SK-N-SH (cell line): Measurements from ENCODE around the gene MAP4K5. TPM values are rescaled to one million over a fixed set of nuclear protein-coding genes. Genes with fewer than 3 reads are reported as not detected.
A peak's percentile ranks its signal among the peaks of the same experiment; 100 is the strongest.

Source experiments
- CTCF ChIA-PET: fragments of 300-600, 350-600 bp; formaldehyde crosslinking; extraction: SDS; loops from one replicate; lab custom pipeline; 2021; lab: Yijun Ruan, JAX
- POLR2A ChIA-PET: fragments of 350-600 bp; sonication (Branson Sonifier 250); formaldehyde crosslinking; extraction: SDS; loops from one replicate; lab custom pipeline; 2020; ENCODE audit warnings: antibody characterized with exemption, inconsistent platforms; lab: Yijun Ruan, JAX
- DNase-seq: peaks from one replicate; pipeline ENCODE4 v3.0.0; 2012
- H2AFZ ChIP-seq: fragments of 200-600 bp; sonication (generic); 2 replicates; pipeline ENCODE4 v1.8.1; 2016; ENCODE audit warnings: antibody characterized with exemption, mild to moderate bottlenecking, low read depth
- H3F3A ChIP-seq: fragments of 200-600 bp; sonication (generic); replicated peaks from 2 replicates; pipeline ENCODE3; 2016; ENCODE audit warnings: antibody characterized with exemption, mild to moderate bottlenecking; ENCODE audit not compliant: insufficient read depth
- H3K27ac ChIP-seq, 2 experiments: fragments of 200-500 bp in 1 of 2; fragments of 200-600 bp in 1 of 2; sonication (Bioruptor generic) in 1 of 2; sonication (generic), shearing (Covaris generic) in 1 of 2; 2 replicates each; pipeline versions ENCODE4 v1.5.1 to v1.6.1; 2014 to 2016; ENCODE audit warnings: low read depth in 2 of 2, inconsistent platforms in 1 of 2, low read length in 1 of 2, mild to moderate bottlenecking in 1 of 2, mixed read lengths in 1 of 2
- H3K27me3 ChIP-seq: fragments of 200-600 bp; sonication (generic), shearing (Covaris generic); 2 replicates; pipeline ENCODE4 v1.6.1; 2016; ENCODE audit warnings: mixed run types; ENCODE audit not compliant: insufficient read depth
- H3K36me3 ChIP-seq, 2 experiments: fragments of 200-500 bp in 1 of 2; fragments of 200-600 bp in 1 of 2; sonication (Bioruptor generic) in 1 of 2; sonication (generic) in 1 of 2; replicated peaks in 1 of 2; 2 replicates each; pipeline versions ENCODE3 to v1.5.1; 2014 to 2016; ENCODE audit warnings: low read length in 1 of 2, mild to moderate bottlenecking in 1 of 2; ENCODE audit not compliant: insufficient read depth in 2 of 2, control insufficient read depth in 1 of 2
- H3K4me1 ChIP-seq, 2 experiments: fragments of 200-500 bp in 1 of 2; fragments of 200-600 bp in 1 of 2; sonication (Bioruptor generic) in 1 of 2; sonication (generic), shearing (Covaris generic) in 1 of 2; 2 replicates each; pipeline versions ENCODE4 v1.5.1 to v1.6.1; 2014 to 2016; ENCODE audit warnings: low read depth in 1 of 2, low read length in 1 of 2, mixed run types in 1 of 2; ENCODE audit not compliant: insufficient read depth in 2 of 2, control insufficient read depth in 1 of 2
- H3K4me2 ChIP-seq: fragments of 200-600 bp; sonication (generic), shearing (Covaris generic); 2 replicates; pipeline ENCODE4 v1.6.1; 2017; ENCODE audit warnings: mixed run types
- H3K4me3 ChIP-seq, 2 experiments: fragments of 200-500 bp in 1 of 2; fragments of 200-600 bp in 1 of 2; sonication (Bioruptor generic) in 1 of 2; sonication (generic), shearing (Covaris generic) in 1 of 2; 2 replicates each; pipeline versions ENCODE4 v1.5.1 to v1.8.1; 2014 to 2016; ENCODE audit warnings: low read depth in 2 of 2, inconsistent platforms in 1 of 2, low read length in 1 of 2, mild to moderate bottlenecking in 1 of 2, mixed read lengths in 1 of 2, moderate library complexity in 1 of 2
- H3K79me2 ChIP-seq: fragments of 200-600 bp; sonication (generic); 2 replicates; pipeline ENCODE4 v1.8.1; 2017; ENCODE audit warnings: mild to moderate bottlenecking; ENCODE audit not compliant: insufficient read depth
- H3K9ac ChIP-seq: fragments of 200-600 bp; sonication (generic); 2 replicates; pipeline ENCODE4 v1.6.1; 2017; ENCODE audit warnings: mixed run types
- H3K9me2 ChIP-seq: fragments of 200-600 bp; sonication (generic); 2 replicates; pipeline ENCODE4 v1.6.1; 2017; ENCODE audit warnings: mixed run types
- H3K9me3 ChIP-seq: fragments of 200-600 bp; sonication (generic); 2 replicates; pipeline ENCODE4 v1.6.1; 2017; ENCODE audit warnings: mixed run types, mild to moderate bottlenecking, moderate library complexity
- H4K20me1 ChIP-seq: fragments of 200-600 bp; sonication (generic); 2 replicates; pipeline ENCODE4 v1.6.1; 2017; ENCODE audit warnings: mild to moderate bottlenecking, mixed run types; ENCODE audit not compliant: insufficient read depth
- GABPA ChIP-seq: IDR thresholded peaks from 2 replicates; pipeline ENCODE4 v1.4.0; 2012; ENCODE audit warnings: low read depth, mild to moderate bottlenecking
- GATA2 ChIP-seq: sonication (generic); formaldehyde crosslinking; IDR thresholded peaks from 2 replicates; pipeline ENCODE4 v1.5.0; 2020; ENCODE audit warnings: mild to moderate bottlenecking, missing genetic modification reagents
- POLR2AphosphoS5 ChIP-seq: IDR thresholded peaks from 2 replicates; pipeline ENCODE4 v1.6.1; 2012; ENCODE audit warnings: low read depth, low read length
- RAD21 ChIP-seq: IDR thresholded peaks from 2 replicates; pipeline ENCODE4 v1.6.1; 2012; ENCODE audit warnings: mild to moderate bottlenecking, low read length
- RXRA ChIP-seq: IDR thresholded peaks from 2 replicates; pipeline ENCODE4 v1.4.0; 2012; ENCODE audit warnings: low read depth, mild to moderate bottlenecking, borderline replicate concordance
- TAF1 ChIP-seq: IDR thresholded peaks from 2 replicates; pipeline ENCODE4 v1.6.1; 2012; ENCODE audit warnings: low read depth, mild to moderate bottlenecking, low read length, moderate library complexity, borderline replicate concordance
- TCF12 ChIP-seq: IDR thresholded peaks from 2 replicates; pipeline ENCODE4 v1.4.0; 2012
- WGBS: methylation state at CpG from one replicate; pipeline ENCODE4 v1.1.6; 2017; ENCODE audit warnings: low lambda C conversion rate; 5-methylcytosine and 5-hydroxymethylcytosine counted together
- polyA plus RNA-seq, 3 experiments: library from polyadenylated mRNA; depleted of rRNA; stranded (reverse); fragments of >200 nt; gene quantifications; 2 replicates each; pipeline ENCODE4 v1.2.3, GENCODE V29; 2012
- TF ChIP-seq, protein P1 (sequence below): fragments of 150-350 bp; IDR thresholded peaks from 2 replicates; pipeline ENCODE4 v1.6.1; 2017; ENCODE audit warnings: antibody characterized with exemption, low read length, low read depth, borderline replicate concordance

The MAP4K5 gene
- polyA plus RNA-seq, 1 of the 3 experiments (the other 2 are of a cell fraction), result 31.8 TPM

DNA sequence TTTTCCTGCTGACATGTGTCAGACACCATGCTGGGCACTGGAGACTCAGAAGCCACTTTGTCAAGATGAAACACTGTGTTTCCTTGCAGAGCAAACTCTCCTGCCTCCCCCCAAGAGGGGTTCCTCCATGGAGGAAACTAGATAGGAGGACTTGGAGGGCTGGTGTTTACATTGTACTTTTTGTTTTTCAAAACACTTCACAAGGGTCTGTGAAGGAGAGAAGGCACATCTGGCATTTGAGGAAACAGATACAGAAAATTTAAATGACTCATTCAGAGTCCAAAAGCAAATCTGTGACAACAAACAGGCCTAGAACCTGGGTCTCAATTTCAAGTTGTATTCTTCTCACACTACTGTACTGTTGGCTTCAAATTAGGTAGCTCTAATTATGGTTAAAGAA is 128.9 kb downstream of the MAP4K5 start:
- no peaks in the 10 kb centered on the region; a peak in 1 of 4 replicates for H3K4me1 ChIP-seq
- H3K27ac ChIP-seq, result no peak overlapping the region; a peak in 1 of 4 replicates
- TF ChIP-seq, protein P1, sequence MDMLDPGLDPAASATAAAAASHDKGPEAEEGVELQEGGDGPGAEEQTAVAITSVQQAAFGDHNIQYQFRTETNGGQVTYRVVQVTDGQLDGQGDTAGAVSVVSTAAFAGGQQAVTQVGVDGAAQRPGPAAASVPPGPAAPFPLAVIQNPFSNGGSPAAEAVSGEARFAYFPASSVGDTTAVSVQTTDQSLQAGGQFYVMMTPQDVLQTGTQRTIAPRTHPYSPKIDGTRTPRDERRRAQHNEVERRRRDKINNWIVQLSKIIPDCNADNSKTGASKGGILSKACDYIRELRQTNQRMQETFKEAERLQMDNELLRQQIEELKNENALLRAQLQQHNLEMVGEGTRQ, result no peak
- peak; percentile 29; the same call in 1 of the 2 replicates for TF ChIP-seq TCF12
- H3F3A ChIP-seq, result peaks cover 13% of the 10 kb centered on the region
- no peaks in the 10 kb centered on the region for H4K20me1 ChIP-seq
- H3K27me3 ChIP-seq, result no peaks in the 10 kb centered on the region
- ChIA-PET POLR2A (no interaction called here), CTCF (no interaction called here)
- H3K4me2 ChIP-seq, result no peak overlapping the region
- no peaks in the 10 kb centered on the region for H3K36me3 ChIP-seq
- H3K4me3 ChIP-seq, result no peak overlapping the region
- H3K9ac ChIP-seq, result no peak overlapping the region
- no peaks in the 10 kb centered on the region for H3K79me2 ChIP-seq
- no peaks in the 10 kb centered on the region for H3K9me3 ChIP-seq
- H2AFZ ChIP-seq, result no peak overlapping the region
- DNase-seq, result no peak
- H3K9me2 ChIP-seq, result no peaks in the 10 kb centered on the region

DNA sequence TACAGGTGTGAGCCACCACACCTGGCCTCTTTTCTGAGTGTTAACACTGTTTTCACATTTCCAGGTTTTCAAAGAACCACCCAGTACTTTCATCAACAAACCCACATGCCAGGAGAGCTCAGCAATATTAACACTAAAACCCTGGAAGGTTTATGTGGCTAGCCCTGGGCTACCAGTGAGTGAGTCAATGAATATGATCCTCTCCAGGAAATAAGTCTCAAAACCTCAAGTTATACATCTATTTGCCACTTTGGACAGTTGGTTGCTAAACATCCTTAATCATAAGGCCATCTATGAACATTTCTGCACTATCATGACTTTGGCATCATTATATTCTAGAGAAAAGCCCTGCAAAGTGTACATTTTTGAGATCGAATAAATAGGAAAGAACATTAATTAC is 129.4 kb downstream of the MAP4K5 start:
- WGBS, result 94% methylated on average over 1 of the region's 1 CpG
- DNase-seq, result no peak
- H3K4me1 ChIP-seq, result no peaks in the 10 kb centered on the region; a peak in 1 of 4 replicates
- H3K36me3 ChIP-seq, result no peaks in the 10 kb centered on the region
- TF ChIP-seq POLR2AphosphoS5, result no peak
- no peak for TF ChIP-seq RXRA
- no peak for TF ChIP-seq RAD21
- no peak for TF ChIP-seq TAF1
- no peak for TF ChIP-seq GABPA
- H3K79me2 ChIP-seq, result no peaks in the 10 kb centered on the region
- no peaks in the 10 kb centered on the region for H4K20me1 ChIP-seq
- no peaks in the 10 kb centered on the region for H3K9me2 ChIP-seq
- no peaks in the 10 kb centered on the region for H3K27me3 ChIP-seq
- ChIA-PET POLR2A (no interaction called here), CTCF (interaction anchor here (0.6 kb wide), 1 partner anchor 20 kb away, joined by 3 read pairs; no protein-coding TSS in a partner anchor)
- no peak overlapping the region for H3K4me2 ChIP-seq
- H3K9ac ChIP-seq, result no peak overlapping the region
- H3F3A ChIP-seq, result peaks cover 16% of the 10 kb centered on the region
- H3K4me3 ChIP-seq, result no peak overlapping the region
- H3K27ac ChIP-seq, result no peak overlapping the region
- no peak overlapping the region for H2AFZ ChIP-seq
- H3K9me3 ChIP-seq, result no peaks in the 10 kb centered on the region

DNA sequence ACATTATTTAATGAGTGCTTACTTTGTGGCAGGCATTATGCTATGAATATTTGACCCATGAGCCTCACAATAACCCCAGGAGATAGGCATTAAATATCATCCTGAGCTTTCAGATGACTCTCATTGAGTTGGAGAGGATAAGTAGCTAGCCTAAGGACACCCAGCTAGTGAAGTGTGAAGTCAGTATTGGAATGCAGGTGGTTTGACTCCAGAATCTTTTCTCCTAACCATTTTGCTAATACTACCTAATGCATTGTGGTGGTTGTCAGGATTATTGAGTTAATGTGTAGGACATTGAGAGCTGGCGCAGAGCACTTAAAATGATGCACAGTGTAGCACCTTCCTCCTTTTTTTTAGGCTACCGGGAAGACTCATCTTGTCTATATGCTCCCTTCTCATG is 131.9 kb downstream of the MAP4K5 start:
- no peaks in the 10 kb centered on the region for H3K79me2 ChIP-seq
- 93% methylated on average over 2 of the region's 2 CpGs for WGBS

More for the DNA sequence above, 131.9 kb downstream of the MAP4K5 start:
- no peak overlapping the region for H3K4me3 ChIP-seq
- no peaks in the 10 kb centered on the region for H3K36me3 ChIP-seq
- ChIA-PET POLR2A (no interaction called here), CTCF (interaction anchor here (1.1 to 1.2 kb wide), 2 partner anchors 58 to 82 kb away, joined by 3 read pairs; no protein-coding TSS in a partner anchor)
- H3K9ac ChIP-seq, result no peak overlapping the region
- no peak overlapping the region for H2AFZ ChIP-seq
- H3K4me2 ChIP-seq, result no peak overlapping the region
- no peaks in the 10 kb centered on the region for H3K9me2 ChIP-seq
- peaks cover under 1 to 9% of the 10 kb centered on the region in 2 experiments; a peak in 3 of 4 replicates for H3K4me1 ChIP-seq
- H3F3A ChIP-seq, result peaks cover 33% of the 10 kb centered on the region
- no peak for TF ChIP-seq GATA2 (CRISPR knock-in tag)
- H3K9me3 ChIP-seq, result no peaks in the 10 kb centered on the region
- no peak overlapping the region for H3K27ac ChIP-seq
- no peaks in the 10 kb centered on the region for H3K27me3 ChIP-seq
- DNase-seq, result no peak
- H4K20me1 ChIP-seq, result no peaks in the 10 kb centered on the region
